H1 (cell line): ENCODE results near the gene IPO9. TPM values are rescaled to one million over a fixed set of nuclear protein-coding genes. Genes with fewer than 3 reads are reported as not detected.

Source experiments
- CBX5 ChIP-seq: fragments of 300-800, 300-1000 bp; sonication (generic); IDR thresholded peaks from 2 replicates; pipeline ENCODE4 v1.7.1; 2016; ENCODE audit warnings: antibody characterized with exemption, low read length, low read depth
- MAFK ChIP-seq: IDR thresholded peaks from 2 replicates; pipeline ENCODE4 v1.6.1; 2012; ENCODE audit warnings: low read depth, mild to moderate bottlenecking, improper control_type of control experiment, low read length
- RBBP5 ChIP-seq: IDR thresholded peaks from 2 replicates; pipeline ENCODE4 v1.7.1; 2012; ENCODE audit warnings: low read depth, mild to moderate bottlenecking, inconsistent platforms, low read length, moderate library complexity, borderline replicate concordance
- polyA plus RNA-seq, 7 experiments: library from polyadenylated mRNA; depleted of rRNA in 3 of 7; stranded (reverse) in 5 of 7; unstranded in 2 of 7; fragments of >200 nt in 5 of 7; fragments of 200-250 nt in 2 of 7; gene quantifications; 1 replicate in 5 of 7; 2 replicates in 1 of 7; 4 replicates in 1 of 7; pipeline versions ENCODE4 v1.2.1 to v1.2.3, GENCODE V29; 2011 to 2013; ENCODE audit warnings: missing spikeins in 2 of 7, mixed read lengths in 2 of 7
- total RNA-seq: library from RNA; stranded (reverse); fragmentation: NEBNext Ultra II Directional; extraction: Animal tissue kit (Norgen Biotek cat#: 25700); gene quantifications from 2 replicates; pipeline ENCODE4 v1.2.1, GENCODE V29; 2021

Gene IPO9
- total and polyA plus RNA-seq, 2 of the 8 experiments (the other 6 are each of a cell fraction or from before 2014, with no cell fraction given) = 61.0 to 122 TPM

GRCh38 chr1:201921952-201922558 lies 93.1 kb downstream of the IPO9 start (continued):
- TF ChIP-seq MAFK (peak; percentile 60; the same call in 1 of the 2 replicates), CBX5 (no peak), RBBP5 (no peak)
